Kasumi-1 (cell line): ENCODE results near the gene RHBDF1.
"Not testable (repeated sequence)": the region's sequence is repeated elsewhere in the genome, so short reads cannot be mapped to it uniquely, and the experiment has no call there.

ENCODE experiments used
- DNase-seq, 2 experiments: peaks; one replicate each; lab custom pipeline; 2025; lab: John Stamatoyannopoulos, UW

RHBDF1 gene

GRCh38 chr16:35678-36305 lies 36.6 kb downstream of the RHBDF1 start:
- DNase-seq = no peak

GRCh38 chr16:35011-35677 lies 37.3 kb downstream of the RHBDF1 start:
- DNase-seq = peak; percentile 56 to 73

DNA sequence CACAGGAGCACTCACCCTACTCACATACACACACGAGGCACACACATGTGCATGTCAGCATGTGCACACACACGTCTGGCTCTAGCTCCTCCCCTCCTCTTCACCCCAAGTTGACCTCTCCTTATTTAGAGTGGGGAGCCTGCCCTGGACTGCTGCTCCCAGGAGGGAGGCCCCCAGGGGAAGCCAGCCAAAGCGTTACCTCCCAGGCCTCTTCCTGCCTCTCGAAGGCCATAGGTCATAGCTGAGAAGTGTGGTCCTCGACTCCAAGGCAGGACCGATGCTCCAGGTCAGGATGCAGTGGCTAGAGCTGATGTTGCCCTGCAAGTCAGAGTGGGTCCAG lies 37.8 kb downstream of the RHBDF1 start:
- no peak for DNase-seq

- no peak for DNase-seq
These were observed 38.4 kb downstream of the RHBDF1 start for GRCh38 chr16:33877-34647.

- not testable (repeated sequence) for DNase-seq
These were observed 39.1 kb downstream of the RHBDF1 start for GRCh38 chr16:33154-33876.

GRCh38 chr16:30627-31026 lies 41.8 kb downstream of the RHBDF1 start:
- DNase-seq = not testable (repeated sequence)

- not testable (repeated sequence) for DNase-seq
These were observed 46.5 kb downstream of the RHBDF1 start for GRCh38 chr16:25926-26348.

- not testable (repeated sequence) for DNase-seq
These were observed 48.3 kb downstream of the RHBDF1 start for GRCh38 chr16:24151-24550.

GRCh38 chr16:20886-21285 lies 51.5 kb downstream of the RHBDF1 start:
- DNase-seq = not testable (repeated sequence)

- not testable (repeated sequence) for DNase-seq
These were observed 55.2 kb downstream of the RHBDF1 start for GRCh38 chr16:17062-17765.

GRCh38 chr16:10772-11171 lies 61.7 kb downstream of the RHBDF1 start:
- peak; percentile 26 to 61 for DNase-seq

GRCh38 chr16:9903-10665 lies 62.3 kb downstream of the RHBDF1 start:
- no peak for DNase-seq
